SU-DHL-6 (cell line): Measurements from ENCODE around the gene STRBP.

ENCODE experiments used
- H2AFZ ChIP-seq: fragments of 200-600 bp; sonication (generic); 2 replicates; pipeline ENCODE4 v1.6.1; 2014; ENCODE audit warnings: low read depth, mild to moderate bottlenecking, moderate library complexity, mixed read lengths, antibody characterized with exemption, low read length; ENCODE audit not compliant: severe bottlenecking
- H3F3A ChIP-seq: fragments of 200-600 bp; shearing (Covaris generic); 2 replicates; pipeline ENCODE4 v1.6.0; 2016; ENCODE audit warnings: antibody characterized with exemption, mild to moderate bottlenecking; ENCODE audit not compliant: insufficient read depth
- H3K27ac ChIP-seq: fragments of 200-600 bp; sonication (generic); 2 replicates; pipeline ENCODE4 v1.5.1; 2016; ENCODE audit warnings: low read depth, mild to moderate bottlenecking, low read length, moderate library complexity, mixed read lengths
- H3K27me3 ChIP-seq: fragments of 200-600 bp; sonication (generic), shearing (Covaris generic); 2 replicates; pipeline ENCODE4 v1.6.0; 2014; ENCODE audit warnings: mild to moderate bottlenecking, low read length
- H3K36me3 ChIP-seq: fragments of 200-600 bp; sonication (generic); 2 replicates; pipeline ENCODE4 v1.6.1; 2014; ENCODE audit warnings: mild to moderate bottlenecking, low read length, mixed read lengths
- H3K4me2 ChIP-seq: fragments of 300-600, 200-600 bp; shearing (Covaris generic), sonication (generic); 2 replicates; pipeline ENCODE4 v1.6.0; 2014; ENCODE audit warnings: low read length, low read depth, mild to moderate bottlenecking; ENCODE audit not compliant: poor library complexity, severe bottlenecking
- H3K4me3 ChIP-seq: fragments of 200-600 bp; sonication (generic); 2 replicates; pipeline ENCODE4 v1.5.1; 2014; ENCODE audit warnings: antibody characterized with exemption, low read length, mild to moderate bottlenecking, mixed read lengths; ENCODE audit not compliant: insufficient read depth, poor library complexity, severe bottlenecking
- H3K79me2 ChIP-seq: fragments of 200-600 bp; sonication (generic); 2 replicates; pipeline ENCODE4 v1.6.1; 2014; ENCODE audit warnings: mild to moderate bottlenecking, low read length, moderate library complexity; ENCODE audit not compliant: insufficient read depth
- H3K9ac ChIP-seq: fragments of 200-600 bp; sonication (generic); 2 replicates; pipeline ENCODE4 v1.7.0; 2014; ENCODE audit warnings: mild to moderate bottlenecking, low read length
- H3K9me2 ChIP-seq: fragments of 200-600 bp; sonication (generic); replicated peaks from 2 replicates; pipeline ENCODE4 v1.6.1; 2014; ENCODE audit warnings: low read length; ENCODE audit not compliant: insufficient read depth
- H3K9me3 ChIP-seq: fragments of 200-600 bp; sonication (generic); 2 replicates; pipeline ENCODE4 v1.6.1; 2014; ENCODE audit warnings: low read length, mixed read lengths; ENCODE audit not compliant: insufficient read depth
- H4K20me1 ChIP-seq: fragments of 200-600 bp; sonication (generic); 2 replicates; pipeline ENCODE4 v1.6.1; 2014; ENCODE audit warnings: low read depth, mild to moderate bottlenecking, antibody characterized with exemption, low read length, moderate library complexity, mixed read lengths
- EZH2phosphoT487 ChIP-seq: fragments of 200-600 bp; sonication (generic), shearing (Covaris generic); conservative IDR thresholded peaks from 2 replicates; pipeline ENCODE4 v1.6.1; 2018; ENCODE audit warnings: mild to moderate bottlenecking, antibody characterized with exemption, low read length, moderate library complexity, mixed read lengths
- TF ChIP-seq, protein P1 (sequence below): fragments of 200-600 bp; sonication (generic); IDR thresholded peaks from one replicate; pipeline ENCODE4 v1.5.1; 2017; ENCODE audit warnings: antibody characterized with exemption, mild to moderate bottlenecking, low read length, moderate library complexity; ENCODE audit not compliant: insufficient read depth, poor library complexity, severe bottlenecking

Gene STRBP

DNA sequence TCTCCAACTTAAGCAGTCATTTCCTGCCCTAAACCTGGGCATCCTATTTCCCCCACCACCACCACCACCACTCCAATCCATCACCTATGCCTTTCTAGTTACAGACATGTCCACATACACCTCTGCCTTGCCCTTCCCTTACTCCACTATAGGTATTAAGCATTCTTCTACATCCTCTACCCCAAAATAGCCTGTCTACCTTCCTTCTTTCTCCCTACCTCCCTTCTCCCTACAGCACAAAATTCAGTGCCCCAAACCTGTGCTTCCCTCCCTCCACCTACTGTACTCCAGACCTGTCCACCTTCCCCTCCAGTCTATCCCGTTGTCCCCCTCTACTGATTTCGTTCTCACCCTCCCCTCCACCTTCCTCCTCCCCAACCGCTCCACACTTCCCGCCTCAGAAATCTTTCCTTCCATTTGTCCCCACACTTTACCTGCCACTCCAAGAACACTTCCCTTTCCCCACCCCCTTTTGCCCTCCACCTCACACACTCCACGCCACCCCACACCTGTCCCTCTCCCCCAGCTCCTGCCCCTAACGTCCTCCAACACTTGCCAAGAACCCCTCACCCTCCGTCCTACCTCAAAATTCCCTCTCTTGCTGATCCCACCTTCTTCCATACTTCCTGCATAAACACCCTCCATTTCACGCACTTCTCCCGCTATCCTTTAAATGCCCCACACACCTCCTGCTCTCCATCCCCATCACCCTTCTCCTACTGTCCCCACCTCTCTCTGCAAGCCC, 1.6 kb downstream of the STRBP start:
- Histone ChIP-seq H3K27me3 (no peaks in the 10 kb centered on the region), H3K9ac (peak overlapping the region; percentile 90), H4K20me1 (peaks cover 15% of the 10 kb centered on the region; the same call in 1 of the 2 replicates), H2AFZ (no peak overlapping the region), H3K4me3 (peak overlapping the region; percentile 92), H3K36me3 (no peaks in the 10 kb centered on the region), H3K9me2 (no peaks in the 10 kb centered on the region), H3K4me2 (peak overlapping the region; percentile 76), H3F3A (peaks cover 30% of the 10 kb centered on the region), H3K27ac (peak overlapping the region; percentile 76), H3K79me2 (peaks cover 63% of the 10 kb centered on the region), H3K9me3 (no peaks in the 10 kb centered on the region)
- no peak for TF ChIP-seq EZH2phosphoT487
- TF ChIP-seq, protein P1, sequence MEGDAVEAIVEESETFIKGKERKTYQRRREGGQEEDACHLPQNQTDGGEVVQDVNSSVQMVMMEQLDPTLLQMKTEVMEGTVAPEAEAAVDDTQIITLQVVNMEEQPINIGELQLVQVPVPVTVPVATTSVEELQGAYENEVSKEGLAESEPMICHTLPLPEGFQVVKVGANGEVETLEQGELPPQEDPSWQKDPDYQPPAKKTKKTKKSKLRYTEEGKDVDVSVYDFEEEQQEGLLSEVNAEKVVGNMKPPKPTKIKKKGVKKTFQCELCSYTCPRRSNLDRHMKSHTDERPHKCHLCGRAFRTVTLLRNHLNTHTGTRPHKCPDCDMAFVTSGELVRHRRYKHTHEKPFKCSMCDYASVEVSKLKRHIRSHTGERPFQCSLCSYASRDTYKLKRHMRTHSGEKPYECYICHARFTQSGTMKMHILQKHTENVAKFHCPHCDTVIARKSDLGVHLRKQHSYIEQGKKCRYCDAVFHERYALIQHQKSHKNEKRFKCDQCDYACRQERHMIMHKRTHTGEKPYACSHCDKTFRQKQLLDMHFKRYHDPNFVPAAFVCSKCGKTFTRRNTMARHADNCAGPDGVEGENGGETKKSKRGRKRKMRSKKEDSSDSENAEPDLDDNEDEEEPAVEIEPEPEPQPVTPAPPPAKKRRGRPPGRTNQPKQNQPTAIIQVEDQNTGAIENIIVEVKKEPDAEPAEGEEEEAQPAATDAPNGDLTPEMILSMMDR = no peak

DNA sequence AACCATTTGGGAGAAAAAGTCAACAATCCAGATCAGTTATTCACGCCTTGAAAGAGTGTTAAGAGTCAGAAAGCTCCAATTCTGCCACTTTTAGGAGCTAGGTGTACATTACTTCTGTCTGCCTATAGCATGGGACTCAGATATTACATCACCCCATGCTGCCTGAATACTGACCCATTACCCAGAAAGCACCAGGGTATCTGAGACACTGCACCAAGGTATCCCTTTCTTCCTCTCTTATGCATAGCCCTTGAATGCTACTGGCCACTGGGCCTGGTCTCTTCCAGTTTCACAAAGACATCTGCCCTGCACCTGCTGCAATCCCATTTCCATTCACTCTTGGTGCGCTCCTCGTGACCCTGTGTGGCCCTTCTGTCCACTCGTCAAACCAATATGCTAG, 2.6 kb downstream of the STRBP start:
- peak overlapping the region; percentile 90 for H3K9ac ChIP-seq
- no peaks in the 10 kb centered on the region for H3K9me3 ChIP-seq
- no peaks in the 10 kb centered on the region for H3K9me2 ChIP-seq
- TF ChIP-seq, protein P1 = no peak
- TF ChIP-seq EZH2phosphoT487 = no peak
- peak overlapping the region; percentile 76 for H3K27ac ChIP-seq
- H2AFZ ChIP-seq = no peak overlapping the region
- peak overlapping the region; percentile 76 for H3K4me2 ChIP-seq
- H3K4me3 ChIP-seq = peak overlapping the region; percentile 92
- H3F3A ChIP-seq = peaks cover 40% of the 10 kb centered on the region
- H3K27me3 ChIP-seq = no peaks in the 10 kb centered on the region
- H3K36me3 ChIP-seq = no peaks in the 10 kb centered on the region
- H4K20me1 ChIP-seq = peaks cover 15% of the 10 kb centered on the region; the same call in 1 of the 2 replicates
- H3K79me2 ChIP-seq = peaks cover 73% of the 10 kb centered on the region

DNA sequence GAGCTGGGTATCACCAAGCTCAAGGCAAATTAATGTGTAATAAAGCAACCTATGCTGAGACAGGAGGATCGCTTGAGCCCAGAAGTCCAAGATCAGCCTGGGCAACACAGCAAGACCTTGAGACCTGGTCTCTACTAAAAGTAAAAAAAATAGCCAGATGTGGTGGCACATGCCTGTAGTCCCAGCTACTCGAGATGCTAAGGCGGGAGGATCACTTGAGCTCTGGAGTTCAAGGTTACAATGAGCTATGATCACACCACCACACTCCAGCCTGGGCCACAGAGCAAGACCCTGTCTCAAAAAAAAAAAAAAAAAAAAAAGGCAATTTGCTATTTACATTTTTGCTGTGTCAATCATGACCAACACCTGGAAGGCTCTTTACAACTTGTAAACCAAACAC, 5.2 kb downstream of the STRBP start:
- TF ChIP-seq, protein P1 = no peak
- H3F3A ChIP-seq = peaks cover 51% of the 10 kb centered on the region
- peak overlapping the region; percentile 36 for H3K9ac ChIP-seq
- H4K20me1 ChIP-seq = peaks cover 22% of the 10 kb centered on the region; the same call in 1 of the 2 replicates
- H3K4me2 ChIP-seq = peak overlapping the region; percentile 76
- peak overlapping the region; percentile 72 for H3K27ac ChIP-seq
- H3K36me3 ChIP-seq = no peaks in the 10 kb centered on the region
- H3K9me3 ChIP-seq = no peaks in the 10 kb centered on the region
- no peaks in the 10 kb centered on the region for H3K9me2 ChIP-seq
- no peaks in the 10 kb centered on the region for H3K27me3 ChIP-seq
- no peak overlapping the region for H2AFZ ChIP-seq
- H3K4me3 ChIP-seq = peak overlapping the region; percentile 10
- H3K79me2 ChIP-seq = peaks cover 99% of the 10 kb centered on the region
